Thoracic aorta (tissue), 2 donors: ENCODE results near the gene ITGAL. TPM values are rescaled to one million over a fixed set of nuclear protein-coding genes. Genes with fewer than 3 reads are reported as not detected.
"Not testable (repeated sequence)": the region's sequence is repeated elsewhere in the genome, so short reads cannot be mapped to it uniquely, and the experiment has no call there.

Source experiments
- ATAC-seq: fragments of 150-250 bp; one replicate; pipeline ENCODE4 v1.8.0; 2017; ENCODE audit warnings: low read depth; ENCODE audit not compliant: insufficient number of reproducible peaks, low FRiP score
- DNase-seq: peaks from one replicate; pipeline ENCODE4 v3.0.0-alpha.2; 2020; ENCODE audit warnings: low spot score
- H3K27ac ChIP-seq, 2 donors: fragments of 200-600 bp; sonication (generic); 1 replicate in 1 of 2; 2 replicates in 1 of 2; pipeline ENCODE4 v1.5.1; 2016; ENCODE audit warnings: mild to moderate bottlenecking in 2 of 2, moderate library complexity in 2 of 2
- H3K27me3 ChIP-seq: fragments of 200-600 bp; sonication (generic); replicated peaks from 2 replicates; pipeline ENCODE4 v1.6.0; 2016; ENCODE audit warnings: mild to moderate bottlenecking; ENCODE audit not compliant: insufficient read depth
- H3K36me3 ChIP-seq: fragments of 200-600 bp; sonication (generic); one replicate; pipeline ENCODE4 v1.5.1; 2016
- H3K4me1 ChIP-seq, 2 donors: fragments of 200-600 bp; sonication (generic); 1 replicate in 1 of 2; 2 replicates in 1 of 2; pipeline versions ENCODE4 v1.5.1 to v1.6.0; 2016; ENCODE audit warnings: low read depth in 2 of 2, mild to moderate bottlenecking in 1 of 2; ENCODE audit not compliant: control insufficient read depth in 1 of 2
- H3K4me3 ChIP-seq: fragments of 200-600 bp; sonication (generic); 2 replicates; pipeline ENCODE4 v1.5.1; 2016; ENCODE audit warnings: mild to moderate bottlenecking
- H3K9me3 ChIP-seq: fragments of 200-600 bp; sonication (generic); 2 replicates; pipeline ENCODE4 v1.5.1; 2016
- CTCF ChIP-seq: fragments of 200-600 bp; sonication (generic); IDR thresholded peaks from one replicate; pipeline ENCODE4 v1.5.1; 2019; ENCODE audit warnings: antibody characterized with exemption
- total RNA-seq, 2 donors: library from RNA; depleted of rRNA; stranded (reverse); fragments of >200 nt; gene quantifications; one replicate each; pipeline versions ENCODE4 v1.1.0 to v1.2.3, GENCODE V29; 2016

The ITGAL gene
- total RNA-seq, 2 donors from 2014 or later = 3.2 to 5.4 TPM

- H3K27me3 ChIP-seq = no peaks in the 10 kb centered on the region
- no peaks in the 10 kb centered on the region for H3K4me1 ChIP-seq
- no peak overlapping the region for H3K27ac ChIP-seq
- no peak for DNase-seq
- ATAC-seq = no peak
- no peak for TF ChIP-seq CTCF
- H3K36me3 ChIP-seq = no peaks in the 10 kb centered on the region
- H3K9me3 ChIP-seq = no peaks in the 10 kb centered on the region
- no peak overlapping the region for H3K4me3 ChIP-seq
Observed at GRCh38 chr16:30457743-30458560, 14.6 kb upstream of the ITGAL start.

GRCh38 chr16:30458561-30459394, 13.8 kb upstream of the ITGAL start:
- H3K4me1 ChIP-seq = no peaks in the 10 kb centered on the region
- TF ChIP-seq CTCF = no peak
- no peak overlapping the region for H3K4me3 ChIP-seq
- no peaks in the 10 kb centered on the region for H3K9me3 ChIP-seq
- no peak overlapping the region for H3K27ac ChIP-seq
- ATAC-seq = no peak
- DNase-seq = no peak
- H3K27me3 ChIP-seq = no peaks in the 10 kb centered on the region
- H3K36me3 ChIP-seq = no peaks in the 10 kb centered on the region

- DNase-seq (no peak), ATAC-seq (no peak)
- H3K36me3 ChIP-seq = no peaks in the 10 kb centered on the region
- H3K4me3 ChIP-seq = no peak overlapping the region
- H3K27ac ChIP-seq = no peak overlapping the region
- H3K27me3 ChIP-seq = no peaks in the 10 kb centered on the region
- H3K9me3 ChIP-seq = no peaks in the 10 kb centered on the region
- H3K4me1 ChIP-seq = no peaks in the 10 kb centered on the region
- TF ChIP-seq CTCF = no peak
Observed at GRCh38 chr16:30459456-30459855, 13.1 kb upstream of the ITGAL start.

- H3K4me3 ChIP-seq, H3K4me1 ChIP-seq, H3K9me3 ChIP-seq, DNase-seq, H3K27me3 ChIP-seq, H3K27ac ChIP-seq, ATAC-seq, H3K36me3 ChIP-seq: not testable (repeated sequence)
Observed at GRCh38 chr16:30461426-30461825, 11.1 kb upstream of the ITGAL start.

- no peaks in the 10 kb centered on the region for H3K36me3 ChIP-seq
- ATAC-seq (no peak), DNase-seq (no peak)
- H3K27me3 ChIP-seq = no peaks in the 10 kb centered on the region
- TF ChIP-seq CTCF = no peak
- H3K9me3 ChIP-seq = no peaks in the 10 kb centered on the region
- H3K4me1 ChIP-seq = peaks cover 0 to under 1% of the 10 kb centered on the region in 2 donors
- no peak overlapping the region for H3K27ac ChIP-seq
- H3K4me3 ChIP-seq = no peak overlapping the region
Observed at GRCh38 chr16:30464078-30464477, 8.5 kb upstream of the ITGAL start.
